ENCODE data around the gene OR5AC2.
A peak's percentile ranks its signal among the peaks of the same experiment; 100 is the strongest.

OR5AC2 gene

GRCh38 chr3:98086873-98087272, at the start of gene OR5AC2:
Gene OR5AC2 (plus strand): TSS chr3:98087173. CDS start chr3:98087173, 0 bp downstream.
- TF ChIP-seq, protein P1, sequence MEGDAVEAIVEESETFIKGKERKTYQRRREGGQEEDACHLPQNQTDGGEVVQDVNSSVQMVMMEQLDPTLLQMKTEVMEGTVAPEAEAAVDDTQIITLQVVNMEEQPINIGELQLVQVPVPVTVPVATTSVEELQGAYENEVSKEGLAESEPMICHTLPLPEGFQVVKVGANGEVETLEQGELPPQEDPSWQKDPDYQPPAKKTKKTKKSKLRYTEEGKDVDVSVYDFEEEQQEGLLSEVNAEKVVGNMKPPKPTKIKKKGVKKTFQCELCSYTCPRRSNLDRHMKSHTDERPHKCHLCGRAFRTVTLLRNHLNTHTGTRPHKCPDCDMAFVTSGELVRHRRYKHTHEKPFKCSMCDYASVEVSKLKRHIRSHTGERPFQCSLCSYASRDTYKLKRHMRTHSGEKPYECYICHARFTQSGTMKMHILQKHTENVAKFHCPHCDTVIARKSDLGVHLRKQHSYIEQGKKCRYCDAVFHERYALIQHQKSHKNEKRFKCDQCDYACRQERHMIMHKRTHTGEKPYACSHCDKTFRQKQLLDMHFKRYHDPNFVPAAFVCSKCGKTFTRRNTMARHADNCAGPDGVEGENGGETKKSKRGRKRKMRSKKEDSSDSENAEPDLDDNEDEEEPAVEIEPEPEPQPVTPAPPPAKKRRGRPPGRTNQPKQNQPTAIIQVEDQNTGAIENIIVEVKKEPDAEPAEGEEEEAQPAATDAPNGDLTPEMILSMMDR (IDR thresholded peaks at IDR 0.05; ENCODE audit: low read depth, low read length), result no peak
- DNase-seq, result no peak
- peaks cover 12% of the 10 kb centered on the region for H3K27me3 ChIP-seq (ENCODE audit: insufficient read depth, low read depth, severe bottlenecking)
- H3K9me3 ChIP-seq (ENCODE audit: severe bottlenecking), result no peaks in the 10 kb centered on the region
- no peaks in the 10 kb centered on the region for H3K36me3 ChIP-seq
- no peak within 1 kb of the TSS for H3K27ac ChIP-seq
- H3K4me3 ChIP-seq (ENCODE audit: low read depth, low read length), result no peak within 1 kb of the TSS

- Histone ChIP-seq H3K36me3 (no peaks in the 10 kb centered on the region), H3K27ac (no peak overlapping the region), H3K4me3 (ENCODE audit: low read depth, low read length) (no peak overlapping the region), H3K9me3 (ENCODE audit: severe bottlenecking) (no peaks in the 10 kb centered on the region), H3K27me3 (ENCODE audit: insufficient read depth, low read depth, severe bottlenecking) (no peaks in the 10 kb centered on the region)
- DNase-seq, result no peak
- TF ChIP-seq, protein P1 (IDR thresholded peaks at IDR 0.05; ENCODE audit: low read depth, low read length), result no peak
Measured at GRCh38 chr3:98038286-98038685, 48.7 kb upstream of the OR5AC2 start.

GRCh38 chr3:98038876-98039275, 48.1 kb upstream of the OR5AC2 start:
- H3K4me3 ChIP-seq (ENCODE audit: low read depth, low read length), result no peak overlapping the region

DNA sequence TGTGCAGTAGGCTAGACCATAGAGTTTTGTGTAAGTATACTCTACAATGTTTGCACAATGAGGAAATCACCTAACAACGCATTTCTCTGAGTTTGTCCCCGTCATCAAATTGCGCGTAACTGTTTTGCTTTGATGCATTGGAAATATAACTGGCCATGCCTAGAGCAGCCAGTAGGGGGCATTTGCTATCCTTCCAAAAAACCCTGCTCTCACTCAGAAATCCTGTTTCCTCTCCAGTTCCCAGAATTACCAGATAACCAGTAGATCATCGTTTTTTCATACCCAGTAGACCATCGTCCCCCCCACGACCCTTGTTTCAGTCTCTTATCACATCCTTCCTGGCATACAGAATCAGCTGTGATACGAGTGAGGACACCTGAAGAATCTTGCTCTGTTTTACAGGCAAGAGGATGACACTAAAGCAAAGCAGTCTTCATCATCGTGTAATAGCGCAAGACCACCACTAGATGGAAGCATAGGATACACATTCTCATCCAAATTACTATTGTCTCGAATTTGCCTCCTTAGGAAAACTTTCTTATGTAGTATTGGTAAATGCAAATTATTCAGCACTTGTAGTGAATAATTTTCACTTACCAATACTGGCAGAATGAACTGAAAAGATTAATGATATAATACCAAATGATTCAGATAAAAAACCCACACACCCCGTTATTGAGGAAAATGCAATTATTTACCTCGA, 47.5 kb upstream of the OR5AC2 start:
- Histone ChIP-seq H3K27me3 (ENCODE audit: insufficient read depth, low read depth, severe bottlenecking) (no peaks in the 10 kb centered on the region), H3K9me3 (ENCODE audit: severe bottlenecking) (no peaks in the 10 kb centered on the region), H3K4me3 (ENCODE audit: low read depth, low read length) (peak overlapping the region; percentile 42), H3K36me3 (no peaks in the 10 kb centered on the region), H3K27ac (no peak overlapping the region)
- TF ChIP-seq, protein P1 (IDR thresholded peaks at IDR 0.05; ENCODE audit: low read depth, low read length), result peak; percentile 83
- peak; percentile 66 for DNase-seq

More at GRCh38 chr3:98038876-98039275, 48.1 kb upstream of the OR5AC2 start:
- Histone ChIP-seq H3K9me3 (ENCODE audit: severe bottlenecking) (no peaks in the 10 kb centered on the region), H3K36me3 (no peaks in the 10 kb centered on the region), H3K27ac (no peak overlapping the region), H3K27me3 (ENCODE audit: insufficient read depth, low read depth, severe bottlenecking) (no peaks in the 10 kb centered on the region)
- no peak for DNase-seq
- TF ChIP-seq, protein P1 (IDR thresholded peaks at IDR 0.05; ENCODE audit: low read depth, low read length), result no peak

DNA sequence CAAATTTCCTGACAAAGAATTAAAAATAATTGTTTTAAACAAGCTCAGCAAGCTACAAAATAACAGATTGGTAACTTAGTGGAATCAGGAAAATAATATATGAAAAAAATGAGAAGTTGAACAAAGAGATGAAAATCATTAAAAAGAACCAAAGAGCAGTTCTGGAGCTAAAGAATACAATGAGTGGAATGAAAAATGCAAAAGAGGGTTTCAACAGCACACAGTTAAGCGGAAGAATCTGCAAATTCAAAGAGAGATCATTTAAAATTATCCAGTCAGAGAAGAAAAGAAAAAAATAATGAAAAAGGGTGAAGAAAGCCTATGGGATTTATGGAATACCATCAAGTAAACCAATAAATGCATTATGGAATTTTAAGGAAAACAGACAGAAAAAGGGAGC, 45.6 kb upstream of the OR5AC2 start:
- Histone ChIP-seq H3K27ac (no peak overlapping the region), H3K9me3 (ENCODE audit: severe bottlenecking) (no peaks in the 10 kb centered on the region), H3K27me3 (ENCODE audit: insufficient read depth, low read depth, severe bottlenecking) (no peaks in the 10 kb centered on the region), H3K4me3 (ENCODE audit: low read depth, low read length) (no peak overlapping the region), H3K36me3 (no peaks in the 10 kb centered on the region)
- TF ChIP-seq, protein P1 (IDR thresholded peaks at IDR 0.05; ENCODE audit: low read depth, low read length), result no peak
- DNase-seq, result no peak

GRCh38 chr3:98048586-98048985, 38.4 kb upstream of the OR5AC2 start:
- H3K27me3 ChIP-seq (ENCODE audit: insufficient read depth, low read depth, severe bottlenecking), result no peaks in the 10 kb centered on the region
- no peak for DNase-seq
- TF ChIP-seq, protein P1 (IDR thresholded peaks at IDR 0.05; ENCODE audit: low read depth, low read length), result no peak

More at GRCh38 chr3:98048586-98048985, 38.4 kb upstream of the OR5AC2 start:
- Histone ChIP-seq H3K9me3 (ENCODE audit: severe bottlenecking) (no peaks in the 10 kb centered on the region), H3K4me3 (ENCODE audit: low read depth, low read length) (no peak overlapping the region), H3K36me3 (no peaks in the 10 kb centered on the region), H3K27ac (no peak overlapping the region)
